ENCODE data around the gene DCAF5.

DCAF5 gene

DNA sequence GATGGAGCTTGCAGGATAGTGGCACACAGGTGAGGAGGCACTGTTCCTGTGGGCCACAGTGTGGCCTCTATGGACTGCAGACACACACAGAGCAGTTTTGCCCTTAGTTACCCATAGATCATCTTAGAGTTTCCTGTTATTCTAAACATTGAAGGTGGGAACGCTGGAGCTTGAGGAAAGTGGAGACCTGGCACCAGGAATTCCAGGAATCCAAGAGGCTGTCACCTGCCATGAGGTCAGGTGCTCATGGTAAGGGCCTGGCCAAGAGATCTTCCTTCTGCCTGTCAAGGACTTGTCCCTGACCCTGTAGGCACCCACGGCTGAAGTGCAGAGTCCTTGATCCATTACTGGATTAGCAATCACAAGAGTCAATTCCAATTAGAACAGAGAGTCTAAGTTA, 108.6 kb downstream of the DCAF5 start:
- peak overlapping the region; percentile 79 for H3K27ac ChIP-seq (replicated peaks)
- TF ChIP-seq, protein P1, sequence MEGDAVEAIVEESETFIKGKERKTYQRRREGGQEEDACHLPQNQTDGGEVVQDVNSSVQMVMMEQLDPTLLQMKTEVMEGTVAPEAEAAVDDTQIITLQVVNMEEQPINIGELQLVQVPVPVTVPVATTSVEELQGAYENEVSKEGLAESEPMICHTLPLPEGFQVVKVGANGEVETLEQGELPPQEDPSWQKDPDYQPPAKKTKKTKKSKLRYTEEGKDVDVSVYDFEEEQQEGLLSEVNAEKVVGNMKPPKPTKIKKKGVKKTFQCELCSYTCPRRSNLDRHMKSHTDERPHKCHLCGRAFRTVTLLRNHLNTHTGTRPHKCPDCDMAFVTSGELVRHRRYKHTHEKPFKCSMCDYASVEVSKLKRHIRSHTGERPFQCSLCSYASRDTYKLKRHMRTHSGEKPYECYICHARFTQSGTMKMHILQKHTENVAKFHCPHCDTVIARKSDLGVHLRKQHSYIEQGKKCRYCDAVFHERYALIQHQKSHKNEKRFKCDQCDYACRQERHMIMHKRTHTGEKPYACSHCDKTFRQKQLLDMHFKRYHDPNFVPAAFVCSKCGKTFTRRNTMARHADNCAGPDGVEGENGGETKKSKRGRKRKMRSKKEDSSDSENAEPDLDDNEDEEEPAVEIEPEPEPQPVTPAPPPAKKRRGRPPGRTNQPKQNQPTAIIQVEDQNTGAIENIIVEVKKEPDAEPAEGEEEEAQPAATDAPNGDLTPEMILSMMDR (IDR thresholded peaks at IDR 0.05; ENCODE audit: insufficient read depth, low read length) = no peak
- TF ChIP-seq GABPA (IDR thresholded peaks at IDR 0.05; ENCODE audit: low read depth) (no peak), POLR2AphosphoS5 (IDR thresholded peaks at IDR 0.05; ENCODE audit: low read depth) (no peak), SPI1 (IDR thresholded peaks at IDR 0.05; ENCODE audit: borderline replicate concordance, low read depth) (no peak)
- TF ChIP-seq, protein P2, sequence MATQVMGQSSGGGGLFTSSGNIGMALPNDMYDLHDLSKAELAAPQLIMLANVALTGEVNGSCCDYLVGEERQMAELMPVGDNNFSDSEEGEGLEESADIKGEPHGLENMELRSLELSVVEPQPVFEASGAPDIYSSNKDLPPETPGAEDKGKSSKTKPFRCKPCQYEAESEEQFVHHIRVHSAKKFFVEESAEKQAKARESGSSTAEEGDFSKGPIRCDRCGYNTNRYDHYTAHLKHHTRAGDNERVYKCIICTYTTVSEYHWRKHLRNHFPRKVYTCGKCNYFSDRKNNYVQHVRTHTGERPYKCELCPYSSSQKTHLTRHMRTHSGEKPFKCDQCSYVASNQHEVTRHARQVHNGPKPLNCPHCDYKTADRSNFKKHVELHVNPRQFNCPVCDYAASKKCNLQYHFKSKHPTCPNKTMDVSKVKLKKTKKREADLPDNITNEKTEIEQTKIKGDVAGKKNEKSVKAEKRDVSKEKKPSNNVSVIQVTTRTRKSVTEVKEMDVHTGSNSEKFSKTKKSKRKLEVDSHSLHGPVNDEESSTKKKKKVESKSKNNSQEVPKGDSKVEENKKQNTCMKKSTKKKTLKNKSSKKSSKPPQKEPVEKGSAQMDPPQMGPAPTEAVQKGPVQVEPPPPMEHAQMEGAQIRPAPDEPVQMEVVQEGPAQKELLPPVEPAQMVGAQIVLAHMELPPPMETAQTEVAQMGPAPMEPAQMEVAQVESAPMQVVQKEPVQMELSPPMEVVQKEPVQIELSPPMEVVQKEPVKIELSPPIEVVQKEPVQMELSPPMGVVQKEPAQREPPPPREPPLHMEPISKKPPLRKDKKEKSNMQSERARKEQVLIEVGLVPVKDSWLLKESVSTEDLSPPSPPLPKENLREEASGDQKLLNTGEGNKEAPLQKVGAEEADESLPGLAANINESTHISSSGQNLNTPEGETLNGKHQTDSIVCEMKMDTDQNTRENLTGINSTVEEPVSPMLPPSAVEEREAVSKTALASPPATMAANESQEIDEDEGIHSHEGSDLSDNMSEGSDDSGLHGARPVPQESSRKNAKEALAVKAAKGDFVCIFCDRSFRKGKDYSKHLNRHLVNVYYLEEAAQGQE (IDR thresholded peaks at IDR 0.05; ENCODE audit: insufficient replicate concordance, low read depth) = no peak
- no peak overlapping the region for H3K4me3 ChIP-seq (replicated peaks; ENCODE audit: insufficient read depth, low read length)
- H3K27me3 ChIP-seq (ENCODE audit: insufficient read depth, poor library complexity, severe bottlenecking) = no peaks in the 10 kb centered on the region
- no peak for DNase-seq (ENCODE audit: low read depth in 1 of 2, low spot score in 1 of 2)

DNA sequence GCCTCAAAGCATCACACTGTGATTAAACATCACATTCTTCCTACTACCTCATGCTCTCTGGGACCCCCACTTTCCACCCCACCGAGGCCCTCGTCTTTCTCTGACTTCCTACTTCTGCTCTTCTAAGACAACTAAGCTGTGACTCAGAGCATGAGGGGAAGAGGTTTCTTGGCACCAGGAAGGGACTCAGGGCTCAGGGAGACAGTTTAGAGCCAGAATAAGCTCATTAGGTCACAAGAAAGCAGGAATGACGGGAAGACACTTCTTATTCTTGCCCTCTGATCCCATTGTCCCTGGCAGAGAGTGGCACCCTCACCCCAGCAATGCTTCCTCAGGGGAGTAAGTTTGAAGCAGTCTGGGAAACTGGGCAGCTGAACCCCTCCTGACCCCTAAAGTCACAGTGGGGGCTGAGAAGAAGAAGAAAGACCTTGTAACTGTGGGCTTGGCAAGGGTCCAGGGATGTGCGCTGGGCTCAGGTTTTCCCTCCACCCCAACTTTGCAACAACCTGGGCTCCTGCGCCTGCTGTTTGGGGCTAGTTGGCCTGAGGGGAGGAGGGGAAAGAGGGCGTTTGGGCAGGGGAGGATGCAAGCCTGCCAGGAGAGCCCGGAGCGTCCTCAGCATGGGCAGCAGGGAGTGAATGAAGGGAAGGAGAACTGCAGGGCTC, 109.2 kb downstream of the DCAF5 start:
- Histone ChIP-seq H3K27me3 (ENCODE audit: insufficient read depth, poor library complexity, severe bottlenecking) (no peaks in the 10 kb centered on the region), H3K27ac (replicated peaks) (peak overlapping the region; percentile 79), H3K4me3 (replicated peaks; ENCODE audit: insufficient read depth, low read length) (no peak overlapping the region)
- peak; percentile 43 for DNase-seq (ENCODE audit: low read depth in 1 of 2, low spot score in 1 of 2)
- TF ChIP-seq POLR2AphosphoS5 (IDR thresholded peaks at IDR 0.05; ENCODE audit: low read depth) (no peak), GABPA (IDR thresholded peaks at IDR 0.05; ENCODE audit: low read depth) (no peak), SPI1 (IDR thresholded peaks at IDR 0.05; ENCODE audit: borderline replicate concordance, low read depth) (no peak)
- TF ChIP-seq, protein P1 (IDR thresholded peaks at IDR 0.05; ENCODE audit: insufficient read depth, low read length) = no peak
- TF ChIP-seq, protein P2 (IDR thresholded peaks at IDR 0.05; ENCODE audit: insufficient replicate concordance, low read depth) = no peak

DNA sequence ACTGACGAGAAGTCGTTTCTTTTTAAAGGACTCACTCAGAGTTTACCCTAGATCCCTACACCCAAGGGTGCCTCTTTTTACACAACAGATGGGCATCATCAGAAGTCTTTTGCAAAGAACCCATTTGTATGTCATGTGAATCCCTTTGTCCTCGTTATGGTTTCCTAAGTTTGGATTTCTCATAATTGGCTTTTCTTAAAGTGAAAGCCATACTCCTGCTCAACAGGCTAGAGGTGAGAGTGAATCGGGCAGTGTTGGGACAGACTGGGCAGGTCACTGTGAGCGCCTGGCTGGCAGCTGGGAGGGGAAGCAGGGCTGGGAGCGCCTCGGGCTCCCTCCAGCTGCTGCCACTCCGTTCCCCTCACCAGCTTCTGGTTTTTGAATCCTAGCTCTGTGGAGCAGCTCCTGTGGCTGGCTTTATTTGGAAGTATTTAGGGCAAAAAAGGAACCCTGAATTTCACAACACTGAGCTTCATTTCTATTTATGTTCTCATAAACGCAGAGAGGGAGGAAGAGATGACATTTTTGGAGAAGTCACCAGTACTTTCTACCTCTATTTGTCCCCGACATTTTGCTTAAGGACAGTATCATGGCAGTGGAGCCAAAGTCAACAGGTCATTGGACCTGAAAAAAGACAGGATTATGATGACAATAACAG, 110.0 kb downstream of the DCAF5 start:
- H3K27ac ChIP-seq (replicated peaks) = peak overlapping the region; percentile 79
- peak; percentile 54 to 74 for DNase-seq (ENCODE audit: low read depth in 1 of 2, low spot score in 1 of 2)
- no peak overlapping the region for H3K4me3 ChIP-seq (replicated peaks; ENCODE audit: insufficient read depth, low read length)
- TF ChIP-seq, protein P1 (IDR thresholded peaks at IDR 0.05; ENCODE audit: insufficient read depth, low read length) = no peak
- peak; percentile 69; the same call in 1 of the 2 replicates for TF ChIP-seq SPI1 (IDR thresholded peaks at IDR 0.05; ENCODE audit: borderline replicate concordance, low read depth)
- no peaks in the 10 kb centered on the region for H3K27me3 ChIP-seq (ENCODE audit: insufficient read depth, poor library complexity, severe bottlenecking)

Measured in HL-60 (cell line).